ENCODE measurements around the gene SLC17A5. TPM values are rescaled to one million over a fixed set of nuclear protein-coding genes. Genes with fewer than 3 reads are reported as not detected.
A peak's percentile ranks its signal among the peaks of the same experiment; 100 is the strongest.

Gene SLC17A5
- total RNA-seq, 1 donor from 2014 or later: 13.7 TPM

DNA sequence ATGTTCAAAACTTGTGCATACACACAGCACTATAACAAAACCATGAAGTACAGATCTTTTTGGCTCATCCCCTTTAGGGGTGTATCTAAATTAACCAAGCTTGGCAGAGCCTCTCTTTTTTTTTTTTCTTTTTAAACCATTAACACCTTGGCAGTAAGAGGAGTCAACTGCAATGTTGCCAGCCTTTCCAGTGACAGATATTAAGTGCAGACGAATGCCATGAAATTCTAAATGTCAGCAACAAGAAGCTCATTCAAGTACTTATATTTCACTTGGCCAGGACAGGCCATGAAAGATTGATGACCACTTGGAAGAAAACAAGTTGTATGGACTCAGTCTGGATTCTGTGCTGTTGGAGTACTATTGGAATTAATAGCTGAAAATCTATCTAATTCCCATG, 49.8 kb downstream of the SLC17A5 start:
- no peak for TF ChIP-seq EZH2 (IDR thresholded peaks at IDR 0.05)
- TF ChIP-seq, protein P1, sequence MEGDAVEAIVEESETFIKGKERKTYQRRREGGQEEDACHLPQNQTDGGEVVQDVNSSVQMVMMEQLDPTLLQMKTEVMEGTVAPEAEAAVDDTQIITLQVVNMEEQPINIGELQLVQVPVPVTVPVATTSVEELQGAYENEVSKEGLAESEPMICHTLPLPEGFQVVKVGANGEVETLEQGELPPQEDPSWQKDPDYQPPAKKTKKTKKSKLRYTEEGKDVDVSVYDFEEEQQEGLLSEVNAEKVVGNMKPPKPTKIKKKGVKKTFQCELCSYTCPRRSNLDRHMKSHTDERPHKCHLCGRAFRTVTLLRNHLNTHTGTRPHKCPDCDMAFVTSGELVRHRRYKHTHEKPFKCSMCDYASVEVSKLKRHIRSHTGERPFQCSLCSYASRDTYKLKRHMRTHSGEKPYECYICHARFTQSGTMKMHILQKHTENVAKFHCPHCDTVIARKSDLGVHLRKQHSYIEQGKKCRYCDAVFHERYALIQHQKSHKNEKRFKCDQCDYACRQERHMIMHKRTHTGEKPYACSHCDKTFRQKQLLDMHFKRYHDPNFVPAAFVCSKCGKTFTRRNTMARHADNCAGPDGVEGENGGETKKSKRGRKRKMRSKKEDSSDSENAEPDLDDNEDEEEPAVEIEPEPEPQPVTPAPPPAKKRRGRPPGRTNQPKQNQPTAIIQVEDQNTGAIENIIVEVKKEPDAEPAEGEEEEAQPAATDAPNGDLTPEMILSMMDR (IDR thresholded peaks at IDR 0.05): no peak
- no peak for TF ChIP-seq EZH2phosphoT487 (IDR thresholded peaks at IDR 0.05)
- Histone ChIP-seq H3K9ac (no peak overlapping the region), H3K27me3 (no peaks in the 10 kb centered on the region), H3K4me2 (no peak overlapping the region), H3K27ac (no peak overlapping the region), H3F3A (ENCODE audit: low read depth) (no peaks in the 10 kb centered on the region), H3K36me3 (no peaks in the 10 kb centered on the region), H3K4me3 (no peak overlapping the region), H3K9me3 (ENCODE audit: low read depth) (no peaks in the 10 kb centered on the region), H3K4me1 (no peaks in the 10 kb centered on the region), H3K79me2 (ENCODE audit: low read depth) (no peaks in the 10 kb centered on the region), H4K20me1 (ENCODE audit: low read depth) (no peaks in the 10 kb centered on the region), H2AFZ (replicated peaks) (no peak overlapping the region)
- peaks cover 3% of the 10 kb centered on the region for H3K27me3 Mint-ChIP-seq (ENCODE audit: insufficient read depth, low read depth)
- H3K4me1 Mint-ChIP-seq: peaks cover 2% of the 10 kb centered on the region
- H3K36me3 Mint-ChIP-seq: peaks cover 12% of the 10 kb centered on the region
- DNase-seq (ENCODE audit: low spot score): no peak
- no peak overlapping the region for H3K27ac Mint-ChIP-seq
- no peak overlapping the region for H3K4me3 Mint-ChIP-seq
- H3K9me3 Mint-ChIP-seq: peaks cover 5% of the 10 kb centered on the region

DNA sequence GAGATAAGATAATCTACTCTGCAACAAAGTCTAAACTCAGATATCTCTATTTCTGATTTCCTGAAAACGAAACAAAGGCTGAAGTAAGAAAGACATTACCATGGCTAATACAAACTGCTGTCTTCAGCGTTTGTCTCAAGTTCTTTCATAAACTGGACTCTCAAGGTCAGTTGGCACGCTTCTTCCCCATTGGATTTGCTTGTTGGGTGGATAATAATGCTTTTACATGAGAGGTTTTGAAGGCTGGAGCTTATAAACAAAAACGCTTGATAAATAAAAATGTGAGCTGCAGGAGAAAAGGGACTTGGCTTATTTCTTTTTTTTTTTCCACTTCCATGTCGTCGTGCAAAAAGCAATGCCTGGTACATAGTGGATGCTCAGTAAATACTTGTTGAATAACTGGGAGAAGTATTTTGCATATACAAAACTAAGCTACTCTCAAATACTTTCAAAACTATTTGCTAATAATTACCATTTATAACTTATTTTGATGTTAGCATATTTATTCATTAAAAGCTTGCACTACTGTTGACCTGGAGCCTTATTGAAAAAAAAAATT, 67.3 kb downstream of the SLC17A5 start:
- no peak overlapping the region for H2AFZ ChIP-seq (replicated peaks)
- Mint-ChIP-seq H3K27me3 (ENCODE audit: insufficient read depth, low read depth) (peaks cover 3% of the 10 kb centered on the region), H3K36me3 (no peaks in the 10 kb centered on the region), H3K4me1 (peaks cover 27% of the 10 kb centered on the region), H3K4me3 (peak overlapping the region; percentile 25), H3K9me3 (peaks cover 2% of the 10 kb centered on the region), H3K27ac (peak overlapping the region; percentile 96)
- peaks cover 8% of the 10 kb centered on the region for H3F3A ChIP-seq (ENCODE audit: low read depth)
- H3K27ac ChIP-seq: no peak overlapping the region
- H3K9ac ChIP-seq: no peak overlapping the region
- no peak overlapping the region for H3K4me2 ChIP-seq
- H3K4me1 ChIP-seq: peaks cover 10% of the 10 kb centered on the region
- no peaks in the 10 kb centered on the region for H3K27me3 ChIP-seq
- TF ChIP-seq, protein P1 (IDR thresholded peaks at IDR 0.05): no peak
- no peak for TF ChIP-seq EZH2phosphoT487 (IDR thresholded peaks at IDR 0.05)
- no peak for TF ChIP-seq EZH2 (IDR thresholded peaks at IDR 0.05)
- no peaks in the 10 kb centered on the region for H3K9me3 ChIP-seq (ENCODE audit: low read depth)
- H3K79me2 ChIP-seq (ENCODE audit: low read depth): no peaks in the 10 kb centered on the region
- no peaks in the 10 kb centered on the region for H3K36me3 ChIP-seq
- H4K20me1 ChIP-seq (ENCODE audit: low read depth): no peaks in the 10 kb centered on the region
- H3K4me3 ChIP-seq: no peak overlapping the region
- DNase-seq (ENCODE audit: low spot score): no peak

DNA sequence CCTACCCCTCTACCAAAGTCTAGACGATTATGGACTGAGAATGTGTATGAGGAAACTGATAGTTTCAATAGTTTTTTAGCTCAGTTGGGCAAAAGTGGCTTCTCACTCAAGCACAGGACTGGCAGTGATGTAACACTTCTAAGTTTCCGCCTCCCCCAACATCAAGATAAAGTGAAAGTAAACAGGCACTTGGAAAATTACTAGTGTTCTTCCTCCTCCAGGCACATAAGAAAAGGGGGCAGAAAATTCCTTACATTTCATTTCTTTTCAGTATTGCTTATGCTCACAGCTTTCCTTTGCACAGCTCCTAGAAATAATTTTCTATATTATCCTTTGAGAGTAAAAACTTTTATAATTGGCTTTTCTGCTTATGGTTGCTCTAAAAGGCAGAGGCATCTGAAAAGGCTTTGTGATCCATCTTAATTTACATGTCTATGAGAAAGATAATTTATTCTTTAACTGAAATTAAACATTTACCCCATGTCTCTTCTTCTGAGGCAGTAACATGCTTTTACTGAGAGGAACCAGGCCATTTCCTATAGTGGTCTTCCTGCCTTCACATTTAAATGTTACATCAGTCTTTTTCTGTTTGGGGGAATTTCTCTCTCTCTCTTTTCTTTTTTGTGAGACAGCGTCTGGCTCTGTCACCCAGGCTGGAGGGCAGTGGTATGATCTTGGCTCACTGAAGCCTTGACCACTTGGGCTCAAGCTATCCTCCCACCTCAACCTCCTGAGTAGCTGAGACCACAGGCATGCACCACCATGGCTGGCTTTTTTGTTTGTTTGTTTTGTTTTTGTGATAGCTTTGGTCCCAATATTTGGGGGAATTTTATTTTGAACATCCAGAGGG, 68.0 kb downstream of the SLC17A5 start:
- H3K4me1 Mint-ChIP-seq: peaks cover 30% of the 10 kb centered on the region
- H3K27ac ChIP-seq: no peak overlapping the region
- peaks cover 2% of the 10 kb centered on the region for H3K9me3 Mint-ChIP-seq
- no peak for DNase-seq (ENCODE audit: low spot score)
- H3K27me3 Mint-ChIP-seq (ENCODE audit: insufficient read depth, low read depth): peaks cover 5% of the 10 kb centered on the region
- H3K4me3 ChIP-seq: no peak overlapping the region
- H3F3A ChIP-seq (ENCODE audit: low read depth): peaks cover 15% of the 10 kb centered on the region
- H4K20me1 ChIP-seq (ENCODE audit: low read depth): no peaks in the 10 kb centered on the region
- peak overlapping the region; percentile 96 for H3K27ac Mint-ChIP-seq
- no peaks in the 10 kb centered on the region for H3K27me3 ChIP-seq
- H2AFZ ChIP-seq (replicated peaks): no peak overlapping the region
- H3K79me2 ChIP-seq (ENCODE audit: low read depth): no peaks in the 10 kb centered on the region
- TF ChIP-seq EZH2phosphoT487 (IDR thresholded peaks at IDR 0.05): no peak
- no peak for TF ChIP-seq EZH2 (IDR thresholded peaks at IDR 0.05)
- TF ChIP-seq, protein P1 (IDR thresholded peaks at IDR 0.05): no peak
- H3K36me3 Mint-ChIP-seq: no peaks in the 10 kb centered on the region
- H3K36me3 ChIP-seq: no peaks in the 10 kb centered on the region
- H3K9ac ChIP-seq: no peak overlapping the region
- H3K4me1 ChIP-seq: peaks cover 14% of the 10 kb centered on the region
- no peaks in the 10 kb centered on the region for H3K9me3 ChIP-seq (ENCODE audit: low read depth)
- H3K4me2 ChIP-seq: no peak overlapping the region
- peak overlapping the region; percentile 25 for H3K4me3 Mint-ChIP-seq
